H1 (cell line): Measurements from ENCODE around the gene DDX23. TPM values are rescaled to one million over a fixed set of nuclear protein-coding genes. Genes with fewer than 3 reads are reported as not detected.

ENCODE experiments used
- CBX5 ChIP-seq: fragments of 300-800, 300-1000 bp; sonication (generic); IDR thresholded peaks from 2 replicates; pipeline ENCODE4 v1.7.1; 2016; ENCODE audit warnings: antibody characterized with exemption, low read length, low read depth
- CEBPB ChIP-seq: IDR thresholded peaks from 2 replicates; pipeline ENCODE4 v1.6.1; 2012; ENCODE audit warnings: low read depth, low read length
- FOSL1 ChIP-seq: IDR thresholded peaks from 2 replicates; pipeline ENCODE4 v1.6.1; 2011; ENCODE audit warnings: mild to moderate bottlenecking, low read depth, low read length, moderate library complexity; ENCODE audit not compliant: insufficient read depth
- RBBP5 ChIP-seq: IDR thresholded peaks from 2 replicates; pipeline ENCODE4 v1.7.1; 2012; ENCODE audit warnings: low read depth, mild to moderate bottlenecking, inconsistent platforms, low read length, moderate library complexity, borderline replicate concordance
- SIN3A ChIP-seq, 2 experiments: IDR thresholded peaks in 1 of 2; conservative IDR thresholded peaks in 1 of 2; 2 replicates each; pipeline ENCODE4 v1.6.1; 2011 to 2012; ENCODE audit warnings: low read length in 2 of 2, improper control_type of control experiment in 1 of 2, low read depth in 1 of 2, mild to moderate bottlenecking in 1 of 2
- SIRT6 ChIP-seq: IDR thresholded peaks from one replicate; pipeline ENCODE4 v1.7.1; 2012; ENCODE audit warnings: low read length, inconsistent platforms
- SIX5 ChIP-seq: IDR thresholded peaks from 2 replicates; pipeline ENCODE4 v1.6.1; 2011; ENCODE audit warnings: mild to moderate bottlenecking, low read depth, low read length
- polyA plus RNA-seq, 7 experiments: library from polyadenylated mRNA; depleted of rRNA in 3 of 7; stranded (reverse) in 5 of 7; unstranded in 2 of 7; fragments of >200 nt in 5 of 7; fragments of 200-250 nt in 2 of 7; gene quantifications; 1 replicate in 5 of 7; 2 replicates in 1 of 7; 4 replicates in 1 of 7; pipeline versions ENCODE4 v1.2.1 to v1.2.3, GENCODE V29; 2011 to 2013; ENCODE audit warnings: missing spikeins in 2 of 7, mixed read lengths in 2 of 7
- total RNA-seq: library from RNA; stranded (reverse); fragmentation: NEBNext Ultra II Directional; extraction: Animal tissue kit (Norgen Biotek cat#: 25700); gene quantifications from 2 replicates; pipeline ENCODE4 v1.2.1, GENCODE V29; 2021

DDX23 gene
- total and polyA plus RNA-seq, 2 of the 8 experiments (the other 6 are each of a cell fraction or from before 2014, with no cell fraction given): 43.5 to 107 TPM

GRCh38 chr12:48813465-48814261 is 38.3 kb downstream of the DDX23 start (continued):
- TF ChIP-seq SIN3A (conservative IDR thresholded peaks at IDR 0.05 in 1 of 2, IDR thresholded peaks at IDR 0.05 in 1 of 2; ENCODE audit: low read depth in 1 of 2, low read length in 2 of 2) (peak in 1 of 2 experiments; percentile 48; a peak in 2 of 4 replicates), CEBPB (no peak), SIRT6 (no peak), SIX5 (no peak), CBX5 (no peak), RBBP5 (peak; percentile 47; the same call in 1 of the 2 replicates), FOSL1 (no peak)
